Natural killer cell (primary cell): ENCODE data around the gene EMILIN3. TPM values are rescaled to one million over a fixed set of nuclear protein-coding genes. Genes with fewer than 3 reads are reported as not detected.

ENCODE experiments used
- ATAC-seq, 3 donors: fragments of 150-1000 bp in 2 of 3; fragments of 200-7000 bp in 1 of 3; cut with Tn5 transposase; 1 replicate in 1 of 3; 2 replicates in 2 of 3; pipeline ENCODE4 v1.10.0; 2021; ENCODE audit warnings: mild to moderate bottlenecking in 2 of 3, moderate library complexity in 2 of 3
- DNase-seq, 2 donors: peaks; one replicate each; pipeline versions ENCODE4 v3.0.0 to v3.0.0-alpha.2; 2013 to 2021; ENCODE audit warnings: mixed read lengths in 1 of 2
- H3K27ac ChIP-seq: one replicate; pipeline ENCODE4 v1.5.1; 2013; ENCODE audit warnings: mild to moderate bottlenecking, low read length
- H3K27me3 ChIP-seq: one replicate; pipeline ENCODE4 v1.6.1; 2013; ENCODE audit warnings: low read length; ENCODE audit not compliant: control insufficient read depth, insufficient read depth
- H3K36me3 ChIP-seq: one replicate; pipeline ENCODE4 v1.6.1; 2013; ENCODE audit warnings: low read length; ENCODE audit not compliant: control insufficient read depth, insufficient read depth
- H3K4me1 ChIP-seq: one replicate; pipeline ENCODE4 v1.6.1; 2013; ENCODE audit warnings: low read length; ENCODE audit not compliant: control insufficient read depth, insufficient read depth
- H3K4me3 ChIP-seq: one replicate; pipeline ENCODE4 v1.5.1; 2013; ENCODE audit warnings: low read length
- H3K9me3 ChIP-seq: one replicate; pipeline ENCODE4 v1.6.1; 2013; ENCODE audit warnings: low read length; ENCODE audit not compliant: control insufficient read depth, insufficient read depth
- H3K27ac Mint-ChIP-seq, 2 donors: one replicate each; pipeline ENCODE4 v1.8.0; 2022; ENCODE audit warnings: mild to moderate bottlenecking in 2 of 2, mixed read lengths in 2 of 2, moderate library complexity in 1 of 2
- H3K27me3 Mint-ChIP-seq, 2 donors: one replicate each; pipeline ENCODE4 v1.8.0; 2022; ENCODE audit warnings: low read depth in 2 of 2, mixed read lengths in 2 of 2
- H3K36me3 Mint-ChIP-seq: one replicate; pipeline ENCODE4 v1.8.0; 2022; ENCODE audit warnings: mixed read lengths
- H3K4me1 Mint-ChIP-seq, 2 donors: one replicate each; pipeline ENCODE4 v1.8.0; 2022; ENCODE audit warnings: mixed read lengths in 2 of 2
- H3K4me3 Mint-ChIP-seq: one replicate; pipeline ENCODE4 v1.8.0; 2022; ENCODE audit warnings: mild to moderate bottlenecking, moderate library complexity, mixed read lengths
- H3K9me3 Mint-ChIP-seq, 2 donors: one replicate each; pipeline ENCODE4 v1.8.0; 2022; ENCODE audit warnings: mixed read lengths in 2 of 2
- CTCF ChIP-seq: fragments of 200-600 bp; IDR thresholded peaks from one replicate; pipeline ENCODE4 v1.8.0; 2022; ENCODE audit warnings: antibody characterized with exemption
- WGBS: methylation state at CpG from one replicate; pipeline ENCODE4 v1.1.7; 2013; ENCODE audit warnings: missing lambda C conversion rate; ENCODE audit not compliant: insufficient coverage; 5-methylcytosine and 5-hydroxymethylcytosine counted together
- intact Hi-C: fragments of 100-400 bp; cut with micrococcal nuclease; formaldehyde crosslinking; loops from one replicate; pipeline ENCODE4 v1.14.2; 2022
- total RNA-seq, 4 donors: library from RNA; stranded (reverse); fragments of 120-200 nt in 1 of 4; gene quantifications; one replicate each; pipeline versions ENCODE4 v1.2.3 to v1.2.4, GENCODE V29; 2013 to 2022

EMILIN3 gene
- total RNA-seq, 3 donors from 2014 or later (not counting 1 experiment from before 2014, with no cell fraction given) = not detected

- no peak for ATAC-seq
- H3K4me3 Mint-ChIP-seq = no peak overlapping the region
- H3K27ac Mint-ChIP-seq = no peak overlapping the region
- H3K27me3 Mint-ChIP-seq = peaks cover 0 to 3% of the 10 kb centered on the region in 2 donors
- H3K27ac ChIP-seq = no peak overlapping the region
- no peaks in the 10 kb centered on the region for H3K9me3 Mint-ChIP-seq
- H3K36me3 Mint-ChIP-seq = no peaks in the 10 kb centered on the region
- no peaks in the 10 kb centered on the region for H3K9me3 ChIP-seq
- peaks cover 13 to 19% of the 10 kb centered on the region in 2 donors for H3K4me1 Mint-ChIP-seq
- intact Hi-C loops = no loop called here
- H3K27me3 ChIP-seq = no peaks in the 10 kb centered on the region
- H3K36me3 ChIP-seq = no peaks in the 10 kb centered on the region
- peaks cover 11% of the 10 kb centered on the region for H3K4me1 ChIP-seq
- TF ChIP-seq CTCF = no peak
- no peak overlapping the region for H3K4me3 ChIP-seq
- DNase-seq = no peak
These were observed 46.2 kb downstream of the EMILIN3 start for GRCh38 chr20:41320441-41320840.

- intact Hi-C loops = loop anchor here (5.0 kb wide), 1 partner anchor 181 kb away; the partner anchor contains the start of gene PLCG1
- Histone ChIP-seq H3K4me3 (no peak overlapping the region), H3K27ac (no peak overlapping the region), H3K36me3 (no peaks in the 10 kb centered on the region), H3K9me3 (no peaks in the 10 kb centered on the region), H3K27me3 (no peaks in the 10 kb centered on the region), H3K4me1 (peaks cover 11% of the 10 kb centered on the region)
- H3K36me3 Mint-ChIP-seq = no peaks in the 10 kb centered on the region
- no peak for TF ChIP-seq CTCF
- DNase-seq (peak in 1 of 2 donors; percentile 25), ATAC-seq (no peak)
- H3K9me3 Mint-ChIP-seq = no peaks in the 10 kb centered on the region
- peaks cover 13 to 19% of the 10 kb centered on the region in 2 donors for H3K4me1 Mint-ChIP-seq
- WGBS = 81% methylated on average over 4 of the region's 5 CpGs
- H3K4me3 Mint-ChIP-seq = peak overlapping the region; percentile 78
- peaks cover 0 to 3% of the 10 kb centered on the region in 2 donors for H3K27me3 Mint-ChIP-seq
- H3K27ac Mint-ChIP-seq = peak overlapping the region; percentile 17 to 55
These were observed 48.4 kb downstream of the EMILIN3 start for GRCh38 chr20:41318271-41318649.

GRCh38 chr20:41317546-41318270, 48.9 kb downstream of the EMILIN3 start, which contains the start of gene ZHX3:
ZHX3 (minus strand) TSS chr20:41317731; CDS start chr20:41204916, 112,815 bp downstream.
- peak within 1 kb of the TSS; percentile 47 for H3K4me3 ChIP-seq
- Mint-ChIP-seq H3K36me3 (no peaks in the 10 kb centered on the region), H3K4me3 (peak within 1 kb of the TSS; percentile 87), H3K27me3 (peaks cover 0 to 3% of the 10 kb centered on the region in 2 donors), H3K9me3 (no peaks in the 10 kb centered on the region), H3K4me1 (peaks cover 13 to 19% of the 10 kb centered on the region in 2 donors), H3K27ac (peak within 1 kb of the TSS; percentile 70 to 85)
- DNase-seq (peak; percentile 97 to 98), ATAC-seq (peak; percentile 96 to 100 (median 96))
- peaks cover 11% of the 10 kb centered on the region for H3K4me1 ChIP-seq
- no peaks in the 10 kb centered on the region for H3K36me3 ChIP-seq
- peak within 1 kb of the TSS; percentile 66 for H3K27ac ChIP-seq
- WGBS = under 1% methylated on average over 57 of the region's 64 CpGs
- intact Hi-C loops = loop anchor here (5.0 kb wide), 1 partner anchor 180 kb away; the partner anchor contains the start of gene PLCG1
- TF ChIP-seq CTCF = no peak
- H3K9me3 ChIP-seq = no peaks in the 10 kb centered on the region
- H3K27me3 ChIP-seq = no peaks in the 10 kb centered on the region
